Nucleus accumbens (tissue), 56 donors: ENCODE measurements around the gene FHOD3.
A peak's percentile ranks its signal among the peaks of the same experiment; 100 is the strongest.
"Not testable (repeated sequence)": the region's sequence is repeated elsewhere in the genome, so short reads cannot be mapped to it uniquely, and the experiment has no call there.

Experiments
- DNase-seq, 56 donors: peaks; one replicate each; lab custom pipeline; 2025; lab: John Stamatoyannopoulos, UW

The FHOD3 gene

DNA sequence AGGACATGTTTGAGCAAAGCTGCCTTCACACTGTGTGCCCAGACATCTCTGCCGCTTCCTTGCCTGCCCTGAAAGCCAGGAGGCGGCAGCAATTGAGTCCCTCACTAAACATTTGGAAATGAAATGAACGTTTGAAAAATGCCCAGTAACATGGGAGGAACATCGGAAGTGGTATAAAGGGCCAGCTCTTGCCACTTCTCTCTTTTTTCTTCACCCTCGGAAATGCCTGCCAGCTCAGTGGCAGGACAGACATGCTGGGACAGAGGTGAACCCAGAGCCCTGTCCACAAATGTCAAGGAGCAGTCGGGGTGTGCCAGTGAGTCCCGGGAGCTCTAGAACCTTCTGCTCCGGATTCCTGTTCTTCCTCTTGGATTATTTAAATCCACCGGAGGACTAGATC, 485.2 kb downstream of the FHOD3 start:
- no peak for DNase-seq

DNA sequence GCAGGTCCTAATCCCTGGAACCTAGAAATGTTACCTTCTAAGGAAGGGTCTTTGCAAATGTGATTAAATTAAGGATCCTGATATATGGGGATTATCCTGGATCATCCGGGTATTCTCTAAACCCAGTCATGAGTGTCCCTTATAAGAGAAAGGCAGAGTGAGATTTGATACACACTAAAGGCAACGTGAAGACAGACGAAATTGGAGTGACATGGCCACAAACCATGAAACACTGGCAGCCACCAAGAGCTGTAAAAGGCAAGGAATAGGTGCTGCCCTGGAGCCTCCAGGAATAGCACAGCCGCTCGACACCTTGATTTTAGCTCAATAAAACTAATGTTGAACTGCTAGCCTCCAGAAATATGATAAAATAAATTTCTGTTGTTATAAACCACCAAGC, 486.3 kb downstream of the FHOD3 start:
- no peak for DNase-seq

DNA sequence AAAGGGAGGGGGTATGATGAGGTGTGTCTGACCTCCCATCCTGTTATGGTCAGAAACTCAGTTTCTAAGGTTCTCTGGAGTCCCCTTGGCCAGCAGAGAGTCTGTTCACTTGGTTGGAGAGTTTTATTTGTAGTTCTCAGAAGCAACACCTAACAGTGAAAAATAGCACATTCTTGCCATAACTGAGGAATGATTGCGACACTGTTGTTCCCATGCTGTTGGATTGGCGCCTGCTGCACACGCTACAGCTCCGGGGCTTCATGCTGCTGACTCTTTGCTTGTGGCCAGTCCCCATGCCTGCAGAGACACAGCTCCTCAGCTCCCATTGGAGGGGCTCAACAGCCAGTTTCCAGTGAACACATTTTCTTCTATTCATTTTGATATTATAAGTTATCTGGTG, 489.2 kb downstream of the FHOD3 start:
- no peak for DNase-seq

DNA sequence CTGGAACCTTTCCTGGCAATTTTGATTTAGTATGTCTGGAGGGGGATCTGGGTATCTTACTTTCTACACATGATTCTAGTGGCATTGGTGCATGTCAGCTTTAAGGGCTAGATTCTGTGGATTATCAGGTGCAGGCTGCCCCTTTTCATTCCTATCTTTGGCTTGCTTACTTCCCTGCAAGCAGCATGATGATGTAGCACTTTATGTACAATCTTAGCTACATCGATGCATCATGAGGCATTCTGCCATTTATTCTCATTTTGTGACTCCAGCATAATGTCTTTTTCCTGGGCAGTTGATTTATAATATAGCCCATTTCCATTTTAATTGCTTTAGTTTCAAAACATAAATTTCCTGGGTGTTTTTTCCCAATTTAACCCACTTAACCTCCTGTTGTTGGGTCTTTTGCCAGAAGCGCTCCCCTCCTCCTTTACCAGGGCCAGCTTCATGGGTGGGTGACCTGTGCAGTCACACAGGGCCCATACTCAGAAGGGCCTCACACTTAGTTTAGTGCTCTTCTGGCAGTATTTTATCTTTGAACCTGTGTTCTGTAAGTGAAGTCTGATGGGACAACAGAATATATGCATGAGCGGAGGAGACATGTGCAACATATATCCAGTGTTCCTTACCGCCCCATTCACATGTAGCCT, 495.2 kb downstream of the FHOD3 start:
- no peak for DNase-seq

DNA sequence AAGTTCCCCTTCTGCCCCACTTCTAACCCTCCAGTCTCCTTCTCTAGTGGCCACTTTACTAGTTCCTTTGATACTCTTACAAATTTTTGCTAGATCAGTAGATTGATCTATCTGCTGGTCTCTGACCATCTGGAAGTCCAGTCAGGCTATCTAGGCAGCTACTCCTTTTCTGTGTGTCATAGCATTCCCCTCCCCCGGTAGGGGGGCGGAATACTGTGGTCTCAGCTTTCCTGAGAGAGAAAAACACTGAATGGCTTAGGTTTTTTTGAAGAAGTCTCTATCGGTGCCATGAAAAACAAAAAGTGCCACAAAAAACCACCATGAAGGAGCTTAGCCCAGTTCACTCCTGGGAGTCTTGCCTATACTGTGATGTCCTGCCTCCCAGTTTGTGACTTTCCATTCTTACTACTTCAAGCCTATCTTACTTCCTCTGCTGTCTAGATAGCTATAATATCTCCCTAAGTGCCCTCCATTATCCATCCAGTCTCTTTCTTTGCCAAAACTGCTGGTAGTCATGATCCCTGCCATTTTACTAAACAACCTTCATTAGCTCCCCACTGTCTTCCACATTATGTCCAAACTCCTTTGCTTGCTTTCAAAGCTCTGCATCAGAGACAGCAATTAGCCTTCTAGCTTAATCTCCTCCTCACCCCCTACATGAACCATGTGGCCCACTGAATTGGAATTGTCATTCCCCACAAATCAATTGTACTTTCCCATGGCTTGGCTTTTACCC, 501.4 kb downstream of the FHOD3 start:
- no peak for DNase-seq

GRCh38 chr18:36805105-36805504, 507.6 kb downstream of the FHOD3 start:
- no peak for DNase-seq

GRCh38 chr18:36808681-36809080, 511.2 kb downstream of the FHOD3 start:
- DNase-seq = no peak

DNA sequence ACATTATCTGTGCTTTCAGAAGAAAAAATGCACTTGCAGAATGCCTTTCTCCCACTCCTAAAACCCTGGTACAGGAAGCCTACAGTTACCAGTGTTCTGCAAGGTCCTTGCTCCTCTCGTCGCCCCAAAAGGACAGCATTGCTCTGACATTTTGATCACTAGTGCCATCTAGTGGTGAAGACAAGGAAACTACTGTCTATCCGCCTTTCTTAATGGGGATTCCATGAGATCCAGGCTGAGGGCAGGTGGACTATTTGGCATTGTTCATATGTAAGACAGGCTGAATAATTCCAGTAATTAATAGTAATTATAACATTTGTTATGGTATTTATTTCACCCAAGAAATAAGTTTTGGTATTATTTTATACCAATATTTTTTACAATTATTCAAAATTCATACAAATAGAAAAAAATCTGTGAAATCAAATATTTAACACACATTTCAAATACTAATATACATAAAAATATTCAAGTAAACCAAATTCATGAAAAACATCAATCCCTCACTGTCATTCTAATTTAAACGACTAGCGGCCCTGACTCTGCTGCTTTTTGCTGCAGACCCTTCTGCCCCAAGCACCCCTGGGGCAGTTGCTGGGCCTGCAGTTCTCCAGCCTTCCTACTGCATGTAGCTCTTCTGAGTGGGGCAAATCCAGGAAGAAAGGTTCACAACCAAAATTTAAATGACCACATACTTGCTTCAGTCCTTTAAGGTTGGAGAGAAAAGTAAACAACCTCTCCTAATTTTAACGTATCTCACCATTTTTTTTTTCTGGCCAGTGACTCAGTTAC, 512.3 kb downstream of the FHOD3 start:
- peak in 31 of 56 donors; percentile 1 to 48 (median 10) for DNase-seq

DNA sequence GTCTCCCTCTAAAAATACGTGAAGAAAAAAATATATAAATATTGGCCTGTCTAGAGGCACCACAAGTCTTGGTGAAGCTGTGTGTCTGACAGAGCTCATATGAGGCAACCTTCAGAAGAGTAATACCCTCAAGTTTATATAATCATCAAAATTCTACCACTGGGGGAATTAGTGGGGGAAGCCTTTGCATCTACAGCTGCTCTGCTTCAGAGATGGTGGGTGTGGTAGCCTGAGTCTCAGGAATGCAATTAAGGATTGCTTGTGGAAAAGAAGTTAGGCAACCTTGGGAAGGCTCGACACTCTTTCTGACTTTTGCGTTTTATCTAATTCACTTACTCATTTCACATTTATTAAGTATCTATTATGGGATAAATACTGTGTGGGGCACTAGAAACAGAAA, 513.9 kb downstream of the FHOD3 start:
- no peak for DNase-seq

DNA sequence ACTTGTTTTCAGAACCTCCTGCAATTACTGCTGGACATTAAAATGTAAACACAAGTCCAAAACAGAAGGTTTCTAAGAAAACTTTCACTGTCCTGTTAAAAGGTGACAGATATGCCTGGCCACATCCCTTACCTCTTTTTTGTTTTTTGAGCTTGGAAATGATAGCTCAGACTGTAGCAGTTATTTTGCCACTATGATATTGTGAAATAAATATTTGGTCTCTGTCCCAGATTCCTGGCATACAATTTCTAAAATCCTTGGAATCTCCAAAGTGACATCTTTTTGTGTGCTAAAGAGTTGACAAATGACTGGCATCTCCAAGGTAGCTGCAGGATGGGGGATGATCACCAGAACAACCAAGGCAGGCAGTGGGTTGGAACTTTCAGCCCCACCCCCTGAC, 514.4 kb downstream of the FHOD3 start:
- no peak for DNase-seq

DNA sequence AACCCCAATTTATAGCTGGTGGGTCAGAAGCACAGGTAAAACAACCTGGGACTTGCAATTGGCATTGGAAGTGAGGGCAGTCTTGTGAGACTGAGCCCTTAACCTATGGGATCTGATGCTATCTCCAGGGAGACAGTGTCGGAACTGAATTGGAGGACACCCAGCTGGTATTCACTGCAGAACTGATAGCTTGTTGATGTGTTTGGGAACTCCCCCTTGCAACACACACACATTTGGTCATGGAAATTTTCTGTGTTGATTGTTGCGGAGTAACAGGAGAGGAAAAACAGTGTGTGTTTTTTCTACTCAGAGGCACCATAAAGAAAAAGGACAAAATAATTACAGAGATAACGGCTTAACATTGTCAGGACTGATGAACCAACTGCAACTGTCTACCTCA, 515.2 kb downstream of the FHOD3 start:
- no peak for DNase-seq

GRCh38 chr18:36813101-36813775, 515.7 kb downstream of the FHOD3 start:
- DNase-seq = no peak

DNA sequence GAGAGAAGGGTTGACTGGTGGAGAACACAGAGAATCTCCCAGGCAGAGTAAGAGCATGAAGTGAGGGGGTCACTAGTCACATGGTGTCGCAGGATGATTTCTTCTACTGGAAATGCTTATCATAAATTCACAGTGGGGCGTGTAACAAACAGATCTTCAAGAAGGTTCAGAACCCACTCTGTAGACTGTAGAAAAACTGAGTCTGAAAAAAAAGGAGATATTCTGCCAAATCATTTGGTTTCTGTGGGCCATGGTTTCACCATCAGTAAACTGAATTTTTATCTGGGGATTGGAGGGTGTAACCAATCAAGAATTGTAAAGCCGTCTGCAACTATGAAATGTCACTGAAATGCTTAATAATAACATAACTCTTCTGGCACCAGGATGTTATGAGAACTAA, 516.3 kb downstream of the FHOD3 start:
- no peak for DNase-seq

GRCh38 chr18:36814994-36815393, 517.5 kb downstream of the FHOD3 start:
- DNase-seq = no peak

DNA sequence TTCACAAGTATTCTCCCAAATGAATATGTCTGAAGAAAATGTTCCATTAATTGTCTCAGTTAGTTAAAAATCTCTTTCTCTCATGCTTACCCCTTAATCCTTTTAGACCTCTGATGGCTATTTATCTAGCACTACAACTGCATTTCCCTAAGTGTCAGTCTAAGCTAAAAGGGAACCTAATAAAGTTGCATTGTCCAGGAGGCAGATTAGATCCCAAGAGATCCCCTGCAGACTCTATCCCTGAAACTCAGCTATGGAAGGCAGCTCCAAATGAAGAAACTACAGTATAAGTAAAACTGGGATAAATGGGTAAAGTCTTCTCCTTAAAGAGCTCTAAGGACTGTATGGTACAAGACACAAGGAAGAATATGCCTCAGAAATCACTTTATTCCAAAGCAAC, 518.6 kb downstream of the FHOD3 start:
- not testable (repeated sequence) for DNase-seq

DNA sequence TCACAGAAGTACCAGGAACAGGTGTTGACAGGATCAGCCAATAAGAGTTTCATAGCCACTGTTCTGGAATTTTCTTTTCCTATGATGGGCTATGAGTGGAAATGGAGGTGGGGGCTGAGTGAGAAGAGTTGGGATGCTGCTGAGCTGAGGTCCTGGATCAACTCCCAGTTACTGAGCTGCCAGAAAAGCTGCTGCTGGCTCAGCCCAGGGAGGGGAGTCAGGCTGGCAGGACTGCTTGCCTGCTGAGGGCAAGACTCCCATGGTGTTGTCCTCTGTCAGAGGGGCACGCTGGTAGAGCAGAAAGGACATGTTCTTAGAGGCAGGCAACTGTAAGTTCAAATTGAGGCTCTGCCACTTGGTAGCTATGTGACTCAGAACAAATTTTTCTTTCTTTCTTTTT, 519.5 kb downstream of the FHOD3 start:
- DNase-seq = no peak

DNA sequence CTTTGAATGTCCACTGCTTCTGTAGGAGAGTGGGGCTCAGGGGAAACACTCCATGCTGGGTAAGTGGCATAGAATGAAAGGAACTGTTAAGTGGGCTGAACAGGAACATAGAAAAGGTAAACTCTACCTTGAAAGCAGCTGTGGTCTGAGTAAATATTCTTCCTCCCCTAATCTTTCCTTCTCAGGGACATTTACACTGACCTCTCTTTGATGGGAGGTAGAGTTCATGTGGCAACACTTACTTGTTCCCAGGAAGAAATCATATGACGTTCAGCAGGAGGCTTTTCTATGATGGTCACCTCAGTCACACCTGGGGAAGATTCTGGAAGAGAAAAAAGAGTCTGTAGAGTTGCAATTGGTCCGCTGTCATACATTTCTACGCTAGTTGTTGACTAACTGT, 521.1 kb downstream of the FHOD3 start:
- no peak for DNase-seq

- no peak for DNase-seq
Measured at GRCh38 chr18:36819621-36820020, 522.1 kb downstream of the FHOD3 start.

DNA sequence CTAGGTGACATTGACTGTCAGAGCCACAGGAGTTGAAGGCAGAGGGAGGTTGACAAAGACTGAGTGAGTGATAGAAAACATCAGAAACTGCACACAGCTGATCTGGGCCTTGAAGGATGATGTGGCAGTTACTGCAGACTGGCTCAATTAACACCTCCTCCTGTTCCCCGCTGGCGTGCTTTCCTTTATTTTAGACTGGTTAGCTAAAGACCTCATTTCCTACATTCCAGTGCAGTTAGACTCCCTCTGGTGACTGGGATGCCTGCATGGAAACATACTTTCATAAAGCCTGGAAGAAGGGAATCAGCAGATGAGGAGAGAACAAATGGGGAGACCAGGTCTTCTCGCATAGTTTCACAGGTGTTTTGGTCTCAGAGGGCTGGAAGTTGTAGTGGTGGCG, 524.2 kb downstream of the FHOD3 start:
- no peak for DNase-seq

- DNase-seq = no peak
Measured at GRCh38 chr18:36825526-36825925, 528.0 kb downstream of the FHOD3 start.

DNA sequence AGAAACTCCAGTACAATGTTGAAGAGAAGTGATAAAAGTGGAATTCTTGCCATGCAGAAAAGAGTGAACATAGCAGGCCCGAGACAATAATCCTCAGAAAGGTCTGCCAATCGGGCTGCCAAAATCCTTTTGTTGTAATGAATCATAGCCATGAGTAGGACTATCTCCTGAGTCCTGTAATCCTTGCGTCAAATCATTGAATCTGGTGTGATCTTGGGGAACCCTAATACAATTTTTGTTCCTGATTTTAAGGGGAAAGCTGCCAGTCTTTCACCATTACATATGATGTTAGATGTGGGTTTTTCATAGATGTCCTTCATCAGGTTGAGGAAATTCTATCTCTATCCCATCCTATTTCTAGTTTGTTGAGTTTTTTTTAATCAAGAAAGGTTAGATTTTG, 529.0 kb downstream of the FHOD3 start:
- no peak for DNase-seq
